Measurements from ENCODE around the gene SPOCK1. TPM values are rescaled to one million over a fixed set of nuclear protein-coding genes. Genes with fewer than 3 reads are reported as not detected.

SPOCK1 gene
- total and polyA plus RNA-seq, 9 of the 15 experiments (the other 6 are each of a cell fraction or from before 2014, with no cell fraction given), result 0.01 to 0.35 (median 0.04) TPM; not detected in 6

- WGBS (ENCODE audit: insufficient coverage, low coverage, missing lambda C conversion rate), result 0% methylated on average over 4 of the region's 4 CpGs
- TF ChIP-seq GTF2F1 (IDR thresholded peaks at IDR 0.05; ENCODE audit: low read depth, low read length) (no peak), ILK (tag; IDR thresholded peaks at IDR 0.05; ENCODE audit: borderline replicate concordance, low read depth) (no peak), ZNF253 (CRISPR knock-in tag; conservative IDR thresholded peaks at IDR 0.05) (no peak), ZNF407 (IDR thresholded peaks at IDR 0.05; ENCODE audit: low read depth) (no peak), ZNF740 (CRISPR knock-in tag; IDR thresholded peaks at IDR 0.05) (no peak), ZNF740 (tag; IDR thresholded peaks at IDR 0.05) (no peak), TAF9B (IDR thresholded peaks at IDR 0.05; ENCODE audit: partially characterized antibody) (no peak), THRB (CRISPR knock-in tag; conservative IDR thresholded peaks at IDR 0.05) (no peak), ZKSCAN1 (IDR thresholded peaks at IDR 0.05; ENCODE audit: low read depth, low read length) (no peak), POLR2B (IDR thresholded peaks at IDR 0.05; ENCODE audit: low read depth, partially characterized antibody) (no peak), ILF3 (IDR thresholded peaks at IDR 0.05; ENCODE audit: borderline replicate concordance) (no peak)
Observed at GRCh38 chr5:137392261-137392660, 106.9 kb downstream of the SPOCK1 start.

More at GRCh38 chr5:137392261-137392660, 106.9 kb downstream of the SPOCK1 start:
- in situ Hi-C loops (cut with MboI), result no loop called here
- no peaks in the 10 kb centered on the region for H3K4me1 ChIP-seq (replicated peaks in 1 of 2; ENCODE audit: control insufficient read depth in 2 of 2, insufficient read depth in 2 of 2, low read length in 2 of 2)
- no peaks in the 10 kb centered on the region for H3K9me1 ChIP-seq (ENCODE audit: control insufficient read depth, insufficient read depth, low read length)
- no peak overlapping the region for H3K4me3 ChIP-seq
- H3K27ac ChIP-seq (ENCODE audit: extremely low read depth, low read depth, low read length), result no peak overlapping the region
- no peak overlapping the region for H3K4me2 ChIP-seq (ENCODE audit: insufficient read depth, low read length)
- H3K9ac ChIP-seq (ENCODE audit: insufficient read depth in 1 of 2, low read depth in 2 of 2, low read length in 2 of 2), result no peak overlapping the region
- BruUV-seq (replicated peaks), result no TSS peak
- no peak for FAIRE-seq
- ChIA-PET POLR2A (no interaction called here), CTCF (ENCODE audit: low intra/inter-chr PET ratio) (no interaction called here)
- no peak for DNase-seq (ENCODE audit: extremely low read depth in 1 of 4, low spot score in 3 of 4)
- H3K27me3 ChIP-seq (ENCODE audit: control insufficient read depth in 2 of 2, insufficient read depth in 2 of 2, low read length in 2 of 2), result no peaks in the 10 kb centered on the region
- H2AFZ ChIP-seq (ENCODE audit: low read depth, low read length), result no peak overlapping the region
- no peak for ATAC-seq
- H3K36me3 ChIP-seq (ENCODE audit: control insufficient read depth, insufficient read depth, low read length), result no peaks in the 10 kb centered on the region; the same call in 2 of the 3 replicates
- H3K9me3 ChIP-seq (replicated peaks; ENCODE audit: control insufficient read depth, insufficient read depth, low read depth, low read length), result no peaks in the 10 kb centered on the region
- intact Hi-C loops (cut with micrococcal nuclease), result no loop called here
- no peaks in the 10 kb centered on the region for H3K79me2 ChIP-seq (ENCODE audit: control insufficient read depth, insufficient read depth, low read length)
- 0 out of 2 replicates have a peak, but pooled peaks cover 3% of the 10 kb centered on the region for H4K20me1 ChIP-seq (replicated peaks; ENCODE audit: control insufficient read depth, insufficient read depth, low read length)
